ENCODE data around the gene ST3GAL4. TPM values are rescaled to one million over a fixed set of nuclear protein-coding genes. Genes with fewer than 3 reads are reported as not detected.

ST3GAL4 gene
- total and polyA plus RNA-seq, 2 of the 8 experiments (the other 6 are each of a cell fraction or from before 2014, with no cell fraction given), result 15.6 to 20.0 TPM

GRCh38 chr11:126408496-126408895 lies 53.0 kb downstream of the ST3GAL4 start:
- no peak overlapping the region for H2BK12ac ChIP-seq (ENCODE audit: low read depth, low read length)
- H2AK5ac ChIP-seq (ENCODE audit: low read depth, low read length), result no peak overlapping the region
- CTCF ChIA-PET (ENCODE audit: partially characterized antibody), result interaction anchor here (1.3 kb wide), 1 partner anchor 90 kb away, joined by 4 read pairs; no protein-coding TSS in a partner anchor
- H3K79me1 ChIP-seq (ENCODE audit: low read depth, low read length), result peaks cover 4% of the 10 kb centered on the region
- no peak for TF ChIP-seq RAD21 (IDR thresholded peaks at IDR 0.05 in 1 of 2, conservative IDR thresholded peaks at IDR 0.05 in 1 of 2; ENCODE audit: low read depth in 2 of 2, low read length in 2 of 2)
- TF ChIP-seq HDAC2 (IDR thresholded peaks at IDR 0.05; ENCODE audit: borderline replicate concordance in 1 of 2, low read depth in 2 of 2, low read length in 2 of 2), result no peak
- TF ChIP-seq MAFK (IDR thresholded peaks at IDR 0.05; ENCODE audit: low read depth, low read length), result no peak
- TF ChIP-seq CTBP2 (IDR thresholded peaks at IDR 0.05; ENCODE audit: borderline replicate concordance, insufficient read depth, insufficient read length, low read length), result no peak
- TF ChIP-seq JUN (IDR thresholded peaks at IDR 0.05; ENCODE audit: low read depth, low read length), result no peak
- no peak for TF ChIP-seq TBP (IDR thresholded peaks at IDR 0.05; ENCODE audit: low read depth, low read length)
- H3K4me2 ChIP-seq (ENCODE audit: insufficient read depth in 1 of 2, low read depth in 2 of 2, low read length in 2 of 2), result no peak overlapping the region
- H4K91ac ChIP-seq (replicated peaks; ENCODE audit: insufficient read length, low read length), result no peak overlapping the region
- no peak overlapping the region for H2AFZ ChIP-seq (ENCODE audit: low read length)
- no peak overlapping the region for H2BK120ac ChIP-seq (replicated peaks; ENCODE audit: low read depth, low read length)
- H3K4ac ChIP-seq (replicated peaks; ENCODE audit: insufficient read length, low read depth, low read length), result no peak overlapping the region
- 87% methylated on average over 12 of the region's 12 CpGs; no CpG with 5 or more reads in 1 of the 2 experiments for WGBS, 2 experiments (ENCODE audit: extremely low coverage in 1 of 2, insufficient coverage in 1 of 2, insufficient read length in 1 of 2, insufficient replicate concordance in 2 of 2, low coverage in 1 of 2, low lambda C conversion rate in 2 of 2, missing lambda C conversion rate in 1 of 2)
- H4K5ac ChIP-seq (ENCODE audit: insufficient read length, low read depth, low read length), result no peak overlapping the region
- H3K9ac ChIP-seq (replicated peaks in 1 of 4; ENCODE audit: extremely low read depth in 1 of 4, low read depth in 3 of 4, low read length in 3 of 4), result no peak overlapping the region
- no peak overlapping the region for H2BK20ac ChIP-seq (ENCODE audit: low read length)
- FAIRE-seq (no peak), DNase-seq (ENCODE audit: low read depth in 1 of 2, low spot score in 2 of 2) (no peak)
- H3K23ac ChIP-seq (ENCODE audit: insufficient read length), result no peak overlapping the region
- no peak overlapping the region for H2BK5ac ChIP-seq (ENCODE audit: low read depth, low read length)
- H3K36me3 ChIP-seq (ENCODE audit: control insufficient read depth in 2 of 4, insufficient read depth in 4 of 4, low read length in 3 of 4), result peaks cover 0 to 4% (median 1%) of the 10 kb centered on the region in 4 experiments; a peak in 2 of 8 replicates
- no peak overlapping the region for H3K18ac ChIP-seq (ENCODE audit: extremely low read depth, low read length)
- peaks cover 0 to 8% (median 3%) of the 10 kb centered on the region in 4 experiments; a peak in 5 of 7 replicates for H3K4me1 ChIP-seq (replicated peaks in 1 of 4; ENCODE audit: control insufficient read depth in 3 of 4, insufficient read depth in 4 of 4, low read length in 3 of 4)
- no peaks in the 10 kb centered on the region for H4K20me1 ChIP-seq (replicated peaks in 1 of 2; ENCODE audit: control insufficient read depth in 1 of 2, insufficient read depth in 2 of 2, low read length in 2 of 2)
- no peak overlapping the region for H4K8ac ChIP-seq (ENCODE audit: extremely low read depth, insufficient read depth, low read length)
- H3K14ac ChIP-seq (ENCODE audit: insufficient read length), result no peak overlapping the region
- H3K9me3 ChIP-seq (ENCODE audit: insufficient read depth in 2 of 2, low read depth in 1 of 2, low read length in 1 of 2), result no peaks in the 10 kb centered on the region
- no peaks in the 10 kb centered on the region for H3K79me2 ChIP-seq (ENCODE audit: control insufficient read depth in 1 of 2, insufficient read depth in 2 of 2, low read length in 2 of 2)
- POLR2A ChIA-PET (ENCODE audit: partially characterized antibody), result interaction anchor here (1.4 kb wide), 1 partner anchor 104 kb away, joined by 4 read pairs; the partner anchor contains the start of gene DCPS
- no peak overlapping the region for H3K4me3 ChIP-seq (ENCODE audit: extremely low read depth in 1 of 4, insufficient read depth in 2 of 4, low read depth in 3 of 4, low read length in 4 of 4)
- H2BK15ac ChIP-seq (ENCODE audit: low read length), result no peak overlapping the region
- H3K27me3 ChIP-seq (replicated peaks in 1 of 4; ENCODE audit: control insufficient read depth in 3 of 4, extremely low read depth in 1 of 4, insufficient read depth in 3 of 4, low read length in 3 of 4), result no peaks in the 10 kb centered on the region
- H3K23me2 ChIP-seq (ENCODE audit: low read depth, low read length), result no peaks in the 10 kb centered on the region; the same call in 1 of the 2 replicates
- no peak overlapping the region for H3K27ac ChIP-seq (ENCODE audit: low read depth, low read length)
- no peak overlapping the region for H3K56ac ChIP-seq (replicated peaks; ENCODE audit: insufficient read length, low read depth, low read length)
